ENCODE measurements around the gene TENM4.

Gene TENM4

GRCh38 chr11:78786746-78787145 is 654.1 kb downstream of the TENM4 start:
- no peak for DNase-seq (ENCODE audit: low spot score)

- no peak for DNase-seq (ENCODE audit: low spot score)
Observed at GRCh38 chr11:78786086-78786485, 654.7 kb downstream of the TENM4 start.

- DNase-seq (ENCODE audit: low spot score): peak; percentile 58
Observed at GRCh38 chr11:78784321-78785061, 656.3 kb downstream of the TENM4 start.

GRCh38 chr11:78783846-78784245 is 657.0 kb downstream of the TENM4 start:
- DNase-seq (ENCODE audit: low spot score): no peak

- no peak for DNase-seq (ENCODE audit: low spot score)
Observed at GRCh38 chr11:78783301-78783700, 657.5 kb downstream of the TENM4 start.

- no peak for DNase-seq (ENCODE audit: low spot score)
Observed at GRCh38 chr11:78782725-78783124, 658.1 kb downstream of the TENM4 start.

GRCh38 chr11:78780889-78781288 is 659.9 kb downstream of the TENM4 start:
- no peak for DNase-seq (ENCODE audit: low spot score)

- no peak for DNase-seq (ENCODE audit: low spot score)
Observed at GRCh38 chr11:78773492-78773891, 667.3 kb downstream of the TENM4 start.

GRCh38 chr11:78773077-78773476 is 667.8 kb downstream of the TENM4 start:
- DNase-seq (ENCODE audit: low spot score): no peak

- no peak for DNase-seq (ENCODE audit: low spot score)
Observed at GRCh38 chr11:78772186-78772585, 668.6 kb downstream of the TENM4 start.

GRCh38 chr11:78770931-78771330 is 669.9 kb downstream of the TENM4 start:
- DNase-seq (ENCODE audit: low spot score): no peak

GRCh38 chr11:78768971-78769370 is 671.9 kb downstream of the TENM4 start:
- no peak for DNase-seq (ENCODE audit: low spot score)

- DNase-seq (ENCODE audit: low spot score): no peak
Observed at GRCh38 chr11:78768345-78768744, 672.5 kb downstream of the TENM4 start.

GRCh38 chr11:78767027-78767932 is 673.5 kb downstream of the TENM4 start:
- DNase-seq (ENCODE audit: low spot score): no peak

GRCh38 chr11:78764946-78765345 is 675.9 kb downstream of the TENM4 start:
- no peak for DNase-seq (ENCODE audit: low spot score)

- DNase-seq (ENCODE audit: low spot score): no peak
Observed at GRCh38 chr11:78763664-78764063, 677.2 kb downstream of the TENM4 start.

GRCh38 chr11:78762105-78762504 is 678.7 kb downstream of the TENM4 start:
- no peak for DNase-seq (ENCODE audit: low spot score)

GRCh38 chr11:78759071-78759470 is 681.8 kb downstream of the TENM4 start:
- DNase-seq (ENCODE audit: low spot score): no peak

- DNase-seq (ENCODE audit: low spot score): peak; percentile 13
Observed at GRCh38 chr11:78753297-78753696, 687.5 kb downstream of the TENM4 start.

- DNase-seq (ENCODE audit: low spot score): no peak
Observed at GRCh38 chr11:78752494-78752893, 688.3 kb downstream of the TENM4 start.

- DNase-seq (ENCODE audit: low spot score): no peak
Observed at GRCh38 chr11:78748918-78749690, 691.7 kb downstream of the TENM4 start.

GRCh38 chr11:78744949-78745348 is 695.9 kb downstream of the TENM4 start:
- no peak for DNase-seq (ENCODE audit: low spot score)
